Activated T-cell treated with anti-CD3 and anti-CD28 coated beads, Interleukin-2, amount 50 U/mL, for 4 hours (primary cell): Measurements from ENCODE around the gene CCDC54. TPM values are rescaled to one million over a fixed set of nuclear protein-coding genes. Genes with fewer than 3 reads are reported as not detected.

Source experiments
- total RNA-seq, 3 donors: library from RNA; stranded (reverse); gene quantifications; one replicate each; pipeline ENCODE4 v1.2.1, GENCODE V29; 2021

Gene CCDC54
- total RNA-seq, 3 donors from 2014 or later = not detected

Other genes starting within 250 kb of the CCDC54 start
- gene BBX, start 145.5 kb downstream of the CCDC54 start, total RNA-seq = 10 to 100 TPM; 37.1 to 42.8 (median 39.0) TPM